Transverse colon (tissue), 4 donors: Measurements from ENCODE around the gene DDX47. TPM values are rescaled to one million over a fixed set of nuclear protein-coding genes. Genes with fewer than 3 reads are reported as not detected.
"Not testable (repeated sequence)": the region's sequence is repeated elsewhere in the genome, so short reads cannot be mapped to it uniquely, and the experiment has no call there.

Experiments
- DNase-seq: peaks from one replicate; pipeline ENCODE4 v3.0.0-alpha.2; 2019
- H3K27ac ChIP-seq, 4 donors: fragments of 200-600 bp; sonication (generic); 2 replicates each; pipeline ENCODE4 v1.5.1; 2016 to 2018; ENCODE audit warnings: inconsistent platforms in 4 of 4
- H3K27me3 ChIP-seq: fragments of 200-600 bp; sonication (generic); 2 replicates; pipeline ENCODE4 v1.5.1; 2017; ENCODE audit warnings: inconsistent platforms
- H3K36me3 ChIP-seq, 4 donors: fragments of 200-600 bp; sonication (generic); 2 replicates each; pipeline ENCODE4 v1.5.1; 2017 to 2019; ENCODE audit warnings: inconsistent platforms in 4 of 4
- H3K4me1 ChIP-seq, 4 donors: fragments of 200-600 bp; sonication (generic); 2 replicates each; pipeline ENCODE4 v1.5.1; 2017 to 2020; ENCODE audit warnings: inconsistent platforms in 4 of 4
- H3K4me3 ChIP-seq, 4 donors: fragments of 200-600 bp; sonication (generic); 1 replicate in 1 of 4; 2 replicates in 3 of 4; pipeline versions ENCODE4 v1.5.1 to v1.6.1; 2017 to 2019; ENCODE audit warnings: inconsistent platforms in 4 of 4
- H3K9me3 ChIP-seq, 2 donors: fragments of 200-600 bp; sonication (generic); 2 replicates each; pipeline ENCODE4 v1.5.1; 2017 to 2019; ENCODE audit warnings: inconsistent platforms in 2 of 2
- EP300 ChIP-seq: sonication (generic); formaldehyde crosslinking; IDR thresholded peaks from one replicate; pipeline ENCODE4 v1.6.1; 2017; ENCODE audit warnings: antibody characterized with exemption, low read depth
- POLR2A ChIP-seq: fragments of 450-650 bp; IDR thresholded peaks from one replicate; pipeline ENCODE4 v1.6.1; 2016; ENCODE audit warnings: antibody characterized with exemption, mild to moderate bottlenecking, moderate library complexity
- POLR2AphosphoS5 ChIP-seq, 3 donors: sonication (generic); formaldehyde crosslinking; IDR thresholded peaks; one replicate each; pipeline ENCODE4 v1.6.1; 2016; ENCODE audit warnings: antibody characterized with exemption in 3 of 3
- WGBS, 2 donors: methylation state at CpG; one replicate each; pipeline ENCODE4 v1.1.5; 2018; ENCODE audit warnings: low coverage in 1 of 2; 5-methylcytosine and 5-hydroxymethylcytosine counted together
- in situ Hi-C, 4 donors: fragments of 200-750 bp; cut with MboI; loops; one replicate each; pipeline versions ENCODE4 v1.15.0 to v1.15.1; 2017; ENCODE audit warnings: low sequenced_read_pairs in 3 of 4, low pct_ligation_motif_present in 1 of 4, low pct_unique_long_range_greater_than_20kb in 1 of 4
- intact Hi-C: fragments of 100-400 bp; cut with DNase I; formaldehyde crosslinking; loops from one replicate; pipeline ENCODE4 v1.15.1; 2023; ENCODE audit warnings: low total_unique reads
- total RNA-seq, 4 donors: library from RNA; depleted of rRNA; stranded (reverse); fragments of >200 nt; gene quantifications; one replicate each; pipeline ENCODE4 v1.1.0, GENCODE V29; 2016
- TF ChIP-seq, protein P1 (sequence below), 5 experiments: fragments of 200-600 bp in 3 of 5; fragments of 450-650 bp in 2 of 5; sonication (generic) in 3 of 5; IDR thresholded peaks; 1 replicate in 2 of 5; 2 replicates in 3 of 5; pipeline ENCODE4 v1.5.1; 2016 to 2017; ENCODE audit warnings: antibody characterized with exemption in 5 of 5, inconsistent platforms in 3 of 5, mild to moderate bottlenecking in 2 of 5, moderate library complexity in 1 of 5

The DDX47 gene
- total RNA-seq, 4 donors from 2014 or later: 22.1 to 47.8 (median 31.8) TPM

DNA sequence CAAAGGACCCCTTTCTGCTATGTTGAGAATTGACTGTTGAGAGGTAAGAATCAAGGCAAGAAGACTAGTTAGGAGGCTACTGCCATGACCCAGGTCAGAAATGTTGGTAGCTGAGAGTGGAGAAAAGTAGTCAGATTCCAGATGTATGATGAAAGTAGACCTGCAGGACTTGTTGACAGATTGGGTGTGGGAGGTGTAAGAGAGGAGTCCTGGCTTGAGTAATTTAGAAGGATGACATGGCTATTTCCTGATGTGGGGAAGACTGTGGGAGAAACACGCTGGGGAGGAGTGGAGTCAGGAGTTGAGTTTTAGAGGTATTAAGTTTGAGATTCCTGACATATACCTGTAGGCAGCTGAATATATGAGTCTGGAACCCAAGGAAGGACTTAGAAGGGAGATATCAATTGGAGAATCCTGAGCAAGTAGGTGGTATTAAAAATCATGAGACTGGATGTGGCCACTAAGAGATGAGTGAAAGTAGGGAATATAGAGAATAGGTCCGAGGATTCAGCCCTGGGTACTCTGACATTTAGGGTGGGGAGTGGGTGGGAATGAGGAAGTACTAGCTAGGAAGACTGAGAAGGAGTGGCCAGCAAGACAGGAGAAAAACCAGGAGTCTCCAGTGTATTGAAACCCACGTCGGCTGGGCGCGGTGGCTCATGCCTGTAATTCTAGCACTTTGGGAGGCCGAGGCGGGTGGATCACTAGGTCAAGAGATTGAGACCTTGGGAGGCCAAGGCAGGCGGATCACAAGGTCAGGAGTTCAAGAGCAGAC, 12.6 kb upstream of the DDX47 start:
- H3K27ac ChIP-seq: peak overlapping the region in 1 of 4 donors; percentile 16

DNA sequence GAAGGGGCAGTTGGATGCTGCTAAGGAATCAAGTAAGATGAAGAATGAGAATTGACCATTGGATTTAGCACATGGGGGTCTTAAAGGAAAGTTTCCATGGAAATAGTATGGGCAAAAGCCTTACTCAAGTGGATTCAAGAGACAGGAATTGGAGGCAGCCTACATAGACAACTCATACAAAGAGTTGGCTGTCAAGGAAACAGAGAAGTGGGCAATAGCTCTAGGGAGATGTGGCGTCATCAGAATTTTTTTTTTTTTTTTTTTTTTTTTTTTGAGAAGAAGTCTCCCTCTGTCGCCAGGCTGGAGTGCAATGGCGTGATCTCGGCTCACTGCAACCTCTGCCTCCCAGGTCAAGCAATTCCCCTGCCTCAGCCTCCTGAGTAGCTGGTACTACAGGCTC, 11.5 kb upstream of the DDX47 start:
- H3K4me3 ChIP-seq, H3K27ac ChIP-seq, in situ Hi-C loops, H3K9me3 ChIP-seq, H3K36me3 ChIP-seq, H3K27me3 ChIP-seq, intact Hi-C loops, DNase-seq: not testable (repeated sequence)
- H3K4me1 ChIP-seq: peaks cover 4 to 45% (median 17%) of the 10 kb centered on the region in 4 donors
- WGBS, 2 donors: 60 to 94% methylated on average over 1 to 4 of the region's 4 CpGs

More for the DNA sequence above, 12.6 kb upstream of the DDX47 start:
- peaks cover 4 to 45% (median 17%) of the 10 kb centered on the region in 4 donors for H3K4me1 ChIP-seq
- no peak for TF ChIP-seq POLR2A
- no peak for TF ChIP-seq EP300
- TF ChIP-seq, protein P1, sequence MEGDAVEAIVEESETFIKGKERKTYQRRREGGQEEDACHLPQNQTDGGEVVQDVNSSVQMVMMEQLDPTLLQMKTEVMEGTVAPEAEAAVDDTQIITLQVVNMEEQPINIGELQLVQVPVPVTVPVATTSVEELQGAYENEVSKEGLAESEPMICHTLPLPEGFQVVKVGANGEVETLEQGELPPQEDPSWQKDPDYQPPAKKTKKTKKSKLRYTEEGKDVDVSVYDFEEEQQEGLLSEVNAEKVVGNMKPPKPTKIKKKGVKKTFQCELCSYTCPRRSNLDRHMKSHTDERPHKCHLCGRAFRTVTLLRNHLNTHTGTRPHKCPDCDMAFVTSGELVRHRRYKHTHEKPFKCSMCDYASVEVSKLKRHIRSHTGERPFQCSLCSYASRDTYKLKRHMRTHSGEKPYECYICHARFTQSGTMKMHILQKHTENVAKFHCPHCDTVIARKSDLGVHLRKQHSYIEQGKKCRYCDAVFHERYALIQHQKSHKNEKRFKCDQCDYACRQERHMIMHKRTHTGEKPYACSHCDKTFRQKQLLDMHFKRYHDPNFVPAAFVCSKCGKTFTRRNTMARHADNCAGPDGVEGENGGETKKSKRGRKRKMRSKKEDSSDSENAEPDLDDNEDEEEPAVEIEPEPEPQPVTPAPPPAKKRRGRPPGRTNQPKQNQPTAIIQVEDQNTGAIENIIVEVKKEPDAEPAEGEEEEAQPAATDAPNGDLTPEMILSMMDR (IDR thresholded peaks at IDR 0.05): no peak
- TF ChIP-seq POLR2AphosphoS5 (IDR thresholded peaks at IDR 0.05): no peak
- no peak for DNase-seq
- H3K27me3 ChIP-seq: no peaks in the 10 kb centered on the region
- H3K4me3 ChIP-seq: no peak overlapping the region
- no peaks in the 10 kb centered on the region for H3K9me3 ChIP-seq
- H3K36me3 ChIP-seq: no peaks in the 10 kb centered on the region
- intact Hi-C loops (no loop called here), in situ Hi-C loops (no loop called here)
- 78 to 83% methylated on average over 8 to 9 of the region's 9 CpGs for WGBS, 2 donors

DNA sequence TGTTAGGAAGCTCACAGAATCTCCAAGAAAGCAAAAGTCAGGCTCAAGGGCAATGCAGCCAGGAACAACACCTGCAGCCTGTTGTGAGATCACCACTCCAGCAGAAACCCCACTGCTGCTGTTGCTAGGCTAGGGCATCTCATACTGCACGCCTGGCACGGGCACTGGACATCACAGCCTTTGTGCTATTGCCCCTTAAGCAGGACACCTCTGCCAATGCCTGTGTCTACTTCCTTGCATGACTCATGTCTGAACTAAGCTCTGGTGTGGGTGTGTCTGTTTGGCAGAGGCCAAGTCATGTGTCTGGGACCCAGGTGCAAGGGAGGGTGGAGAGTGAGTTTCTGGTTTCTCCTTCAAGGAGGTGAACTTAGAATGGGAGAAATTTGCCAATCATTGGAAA, 10.0 kb upstream of the DDX47 start:
- TF ChIP-seq, protein P1 (IDR thresholded peaks at IDR 0.05): no peak
- TF ChIP-seq POLR2A (peak; percentile 51), POLR2AphosphoS5 (IDR thresholded peaks at IDR 0.05) (peak; percentile 69 to 89 (median 80)), EP300 (peak; percentile 49)
- Histone ChIP-seq H3K4me1 (peaks cover 4 to 59% (median 22%) of the 10 kb centered on the region in 4 donors), H3K27ac (peak overlapping the region; percentile 67 to 87 (median 78)), H3K27me3 (no peaks in the 10 kb centered on the region), H3K36me3 (no peaks in the 10 kb centered on the region), H3K4me3 (no peak overlapping the region), H3K9me3 (no peaks in the 10 kb centered on the region)
- intact Hi-C loops (no loop called here), in situ Hi-C loops (no loop called here)
- WGBS, 2 donors: 39% methylated on average over 2 of the region's 2 CpGs; no CpG with 5 or more reads in 1 of the 2 donors
- DNase-seq: peak; percentile 85

DNA sequence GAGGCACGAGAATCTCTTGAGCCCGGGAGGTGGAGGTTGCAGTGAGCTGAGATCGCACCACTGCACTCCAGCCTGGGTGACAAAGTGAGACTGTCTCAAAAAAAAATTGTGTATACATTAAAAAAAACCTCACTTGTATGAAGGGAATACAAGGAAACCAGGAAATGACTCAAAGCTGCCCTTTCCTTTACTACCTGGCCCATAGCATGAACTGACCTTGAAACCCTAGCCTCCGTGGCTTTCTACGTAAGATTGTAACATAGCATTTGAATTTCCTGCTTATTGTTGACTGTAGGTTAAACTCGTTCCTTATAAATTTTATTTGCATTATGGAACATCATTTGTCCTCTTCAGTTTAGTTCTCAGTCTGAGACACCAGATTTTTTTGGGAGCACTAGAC, 9.1 kb upstream of the DDX47 start:
- WGBS, 2 donors: 48 to 75% methylated on average over 6 of the region's 6 CpGs
- intact Hi-C loops: no loop called here
- Histone ChIP-seq H3K27ac (peak overlapping the region; percentile 67 to 87 (median 78)), H3K36me3 (no peaks in the 10 kb centered on the region), H3K4me1 (peaks cover 4 to 63% (median 26%) of the 10 kb centered on the region in 4 donors), H3K27me3 (no peaks in the 10 kb centered on the region), H3K9me3 (no peaks in the 10 kb centered on the region), H3K4me3 (no peak overlapping the region)
- TF ChIP-seq, protein P1 (IDR thresholded peaks at IDR 0.05): no peak
- peak in 2 of 3 donors; percentile 22 to 51 for TF ChIP-seq POLR2AphosphoS5 (IDR thresholded peaks at IDR 0.05)
- in situ Hi-C loops: no loop called here
- DNase-seq: no peak
